ENCODE data around the gene S1PR2. TPM values are rescaled to one million over a fixed set of nuclear protein-coding genes. Genes with fewer than 3 reads are reported as not detected.
A peak's percentile ranks its signal among the peaks of the same experiment; 100 is the strongest.

The S1PR2 gene
- total and polyA plus RNA-seq, 9 of the 15 experiments (the other 6 are each of a cell fraction or from before 2014, with no cell fraction given) = 1.5 to 3.9 (median 2.0) TPM

- TF ChIP-seq ZNF318 (IDR thresholded peaks at IDR 0.05; ENCODE audit: borderline replicate concordance in 1 of 2, low read depth in 1 of 2) (no peak), CHD4 (IDR thresholded peaks at IDR 0.05; ENCODE audit: insufficient read depth, insufficient replicate concordance, low read depth, low read length, poor library complexity, severe bottlenecking) (no peak), DLX4 (CRISPR knock-in tag; IDR thresholded peaks at IDR 0.05) (no peak), CBX2 (IDR thresholded peaks at IDR 0.05; ENCODE audit: insufficient read depth, low read length, poor library complexity, severe bottlenecking) (no peak), ETS1 (conservative IDR thresholded peaks at IDR 0.05; ENCODE audit: control insufficient read depth, low read depth, low read length) (peak; percentile 85), ETV6 (IDR thresholded peaks at IDR 0.05; ENCODE audit: borderline replicate concordance in 1 of 2, low read depth in 2 of 2, low read length in 1 of 2) (no peak), ETV6 (CRISPR knock-in tag; IDR thresholded peaks at IDR 0.05; ENCODE audit: borderline replicate concordance) (no peak), ESRRA (IDR thresholded peaks at IDR 0.05; ENCODE audit: borderline replicate concordance, low read depth) (peak; percentile 98), ZNF3 (CRISPR knock-in tag; IDR thresholded peaks at IDR 0.05) (no peak), RNF2 (IDR thresholded peaks at IDR 0.05) (peak; percentile 71), ATF2 (CRISPR knock-in tag; IDR thresholded peaks at IDR 0.05) (peak; percentile 88), MED1 (CRISPR knock-in tag; IDR thresholded peaks at IDR 0.05; ENCODE audit: borderline replicate concordance) (no peak), NONO (IDR thresholded peaks at IDR 0.05; ENCODE audit: low read depth in 2 of 2, low read length in 1 of 2) (peak; percentile 26 to 46; a peak in 2 of 4 replicates), PHF8 (IDR thresholded peaks at IDR 0.05; ENCODE audit: borderline replicate concordance, low read length) (peak; percentile 96; the same call in 1 of the 2 replicates)
These were observed 20.9 kb upstream of the S1PR2 start, which contains the start of gene MRPL4 (continued) for GRCh38 chr19:10251792-10252694.

Measured in K562 (cell line).